Measurements from ENCODE around the gene SYNE4. TPM values are rescaled to one million over a fixed set of nuclear protein-coding genes. Genes with fewer than 3 reads are reported as not detected.
"Not testable (repeated sequence)": the region's sequence is repeated elsewhere in the genome, so short reads cannot be mapped to it uniquely, and the experiment has no call there.

The SYNE4 gene
- polyA plus RNA-seq, 1 experiment, result 0.07 TPM

- POLR2A ChIA-PET, result no interaction called here
- peak; percentile 21 for DNase-seq (ENCODE audit: low read depth, low spot score)
Observed at GRCh38 chr19:35963514-35963913, 45.1 kb downstream of the SYNE4 start.

DNA sequence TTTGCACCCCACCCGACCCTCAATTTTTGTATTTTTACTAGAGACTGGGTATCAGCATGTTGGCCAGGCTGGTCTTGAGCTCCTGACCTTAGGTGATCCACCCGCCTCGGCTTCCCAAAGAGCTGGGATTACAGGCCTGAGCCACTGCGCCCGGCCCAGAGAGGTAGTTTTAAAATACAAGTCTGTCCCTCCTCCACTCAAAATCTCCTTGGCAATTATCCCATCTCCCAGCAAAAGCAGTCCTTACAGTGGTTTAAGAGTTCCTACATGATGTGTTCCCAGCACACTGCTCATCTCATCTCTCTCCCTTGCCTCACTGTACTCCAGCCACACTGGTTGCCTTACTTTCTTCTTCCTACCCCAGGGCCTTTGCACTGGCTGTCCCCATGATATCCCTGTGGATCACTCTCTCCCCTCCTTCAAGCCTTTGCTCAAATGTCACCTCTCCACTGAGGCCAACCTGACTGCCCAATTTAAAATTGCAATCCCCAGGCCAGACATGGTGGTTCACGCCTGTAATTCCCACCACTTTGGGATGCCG lies 48.1 kb downstream of the SYNE4 start:
- ChIA-PET POLR2A (no interaction called here), CTCF (no interaction called here)
- no peak for DNase-seq (ENCODE audit: low read depth, low spot score)
- peaks cover 32% of the 10 kb centered on the region for H3K27me3 ChIP-seq (ENCODE audit: control insufficient read depth, insufficient read depth, low read length)
- H3K4me3 ChIP-seq (ENCODE audit: low read depth, low read length), result no peak overlapping the region
- H3K27ac ChIP-seq (ENCODE audit: low read depth, low read length), result no peak overlapping the region
- H3K9me3 ChIP-seq (ENCODE audit: control insufficient read depth, insufficient read depth, low read length), result no peaks in the 10 kb centered on the region; the same call in 1 of the 2 replicates
- no peak for TF ChIP-seq CTCF (IDR thresholded peaks at IDR 0.05; ENCODE audit: low read depth, low read length)

More at GRCh38 chr19:35963514-35963913, 45.1 kb downstream of the SYNE4 start:
- CTCF ChIA-PET, result interaction anchor here (2.5 kb wide), 1 partner anchor 17 kb away, joined by 6 read pairs; no protein-coding TSS in a partner anchor
- no peak overlapping the region for H3K4me3 ChIP-seq (ENCODE audit: low read depth, low read length)
- no peak overlapping the region for H3K27ac ChIP-seq (ENCODE audit: low read depth, low read length)
- no peaks in the 10 kb centered on the region; the same call in 1 of the 2 replicates for H3K9me3 ChIP-seq (ENCODE audit: control insufficient read depth, insufficient read depth, low read length)
- H3K27me3 ChIP-seq (ENCODE audit: control insufficient read depth, insufficient read depth, low read length), result peaks cover 15% of the 10 kb centered on the region
- no peak for TF ChIP-seq CTCF (IDR thresholded peaks at IDR 0.05; ENCODE audit: low read depth, low read length)

DNA sequence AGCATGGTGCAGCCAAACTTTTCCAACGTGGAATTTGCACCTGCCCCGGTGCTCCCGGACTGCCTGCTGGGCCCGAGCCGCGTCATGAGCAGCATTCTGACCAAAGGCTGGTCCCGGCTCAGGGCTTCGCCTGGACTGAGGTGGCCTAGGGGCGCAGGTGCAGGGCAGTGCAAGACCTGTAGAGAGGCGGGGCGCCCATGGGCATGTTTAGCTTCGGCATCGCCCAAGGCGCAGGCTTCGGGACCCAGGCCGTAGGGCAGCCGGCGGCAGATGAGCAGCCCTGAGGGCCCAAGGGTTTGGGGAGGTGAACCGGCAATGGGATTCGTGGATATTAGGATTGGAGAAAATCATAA lies 48.7 kb downstream of the SYNE4 start:
- Histone ChIP-seq H3K27me3 (ENCODE audit: control insufficient read depth, insufficient read depth, low read length) (peaks cover 32% of the 10 kb centered on the region), H3K9me3 (ENCODE audit: control insufficient read depth, insufficient read depth, low read length) (no peaks in the 10 kb centered on the region; the same call in 1 of the 2 replicates), H3K27ac (ENCODE audit: low read depth, low read length) (no peak overlapping the region), H3K4me3 (ENCODE audit: low read depth, low read length) (no peak overlapping the region)
- ChIA-PET POLR2A (no interaction called here), CTCF (no interaction called here)
- no peak for DNase-seq (ENCODE audit: low read depth, low spot score)
- TF ChIP-seq CTCF (IDR thresholded peaks at IDR 0.05; ENCODE audit: low read depth, low read length), result no peak

GRCh38 chr19:35959040-35959967 lies 49.3 kb downstream of the SYNE4 start:
- ChIA-PET CTCF (interaction anchor here (1.3 kb wide), 1 partner anchor 10 kb away, joined by 3 read pairs; no protein-coding TSS in a partner anchor), POLR2A (no interaction called here)
- Histone ChIP-seq H3K4me3 (ENCODE audit: low read depth, low read length) (no peak overlapping the region), H3K27ac (ENCODE audit: low read depth, low read length) (no peak overlapping the region), H3K27me3 (ENCODE audit: control insufficient read depth, insufficient read depth, low read length) (peaks cover 32% of the 10 kb centered on the region), H3K9me3 (ENCODE audit: control insufficient read depth, insufficient read depth, low read length) (no peaks in the 10 kb centered on the region; the same call in 1 of the 2 replicates)
- DNase-seq (ENCODE audit: low read depth, low spot score), result no peak
- 0 out of 2 replicates have a peak, but pooled peaks have one; percentile 22 for TF ChIP-seq CTCF (IDR thresholded peaks at IDR 0.05; ENCODE audit: low read depth, low read length)

GRCh38 chr19:35958660-35959039 lies 50.0 kb downstream of the SYNE4 start:
- ChIA-PET CTCF (interaction anchor here (1.3 kb wide), 1 partner anchor 9 kb away, joined by 3 read pairs; no protein-coding TSS in a partner anchor), POLR2A (no interaction called here)
- Histone ChIP-seq H3K27ac (ENCODE audit: low read depth, low read length) (no peak overlapping the region), H3K9me3 (ENCODE audit: control insufficient read depth, insufficient read depth, low read length) (no peaks in the 10 kb centered on the region; the same call in 1 of the 2 replicates), H3K27me3 (ENCODE audit: control insufficient read depth, insufficient read depth, low read length) (peaks cover 35% of the 10 kb centered on the region), H3K4me3 (ENCODE audit: low read depth, low read length) (no peak overlapping the region)
- DNase-seq (ENCODE audit: low read depth, low spot score), result no peak
- no peak for TF ChIP-seq CTCF (IDR thresholded peaks at IDR 0.05; ENCODE audit: low read depth, low read length)

GRCh38 chr19:35957411-35957810 lies 51.2 kb downstream of the SYNE4 start:
- DNase-seq (ENCODE audit: low read depth, low spot score); H3K27ac ChIP-seq (ENCODE audit: low read depth, low read length); H3K9me3 ChIP-seq (ENCODE audit: control insufficient read depth, insufficient read depth, low read length); CTCF ChIA-PET; POLR2A ChIA-PET; H3K4me3 ChIP-seq (ENCODE audit: low read depth, low read length): not testable (repeated sequence)
- peaks cover 35% of the 10 kb centered on the region for H3K27me3 ChIP-seq (ENCODE audit: control insufficient read depth, insufficient read depth, low read length)

Data from AG04450 (cell line).